SW 1271 (cell line): Measurements from ENCODE around the gene ANKS1A.
"Not testable (repeated sequence)": the region's sequence is repeated elsewhere in the genome, so short reads cannot be mapped to it uniquely, and the experiment has no call there.

Experiments
- DNase-seq, 2 experiments: peaks; one replicate each; lab custom pipeline; 2025; lab: John Stamatoyannopoulos, UW

The ANKS1A gene, protein sequence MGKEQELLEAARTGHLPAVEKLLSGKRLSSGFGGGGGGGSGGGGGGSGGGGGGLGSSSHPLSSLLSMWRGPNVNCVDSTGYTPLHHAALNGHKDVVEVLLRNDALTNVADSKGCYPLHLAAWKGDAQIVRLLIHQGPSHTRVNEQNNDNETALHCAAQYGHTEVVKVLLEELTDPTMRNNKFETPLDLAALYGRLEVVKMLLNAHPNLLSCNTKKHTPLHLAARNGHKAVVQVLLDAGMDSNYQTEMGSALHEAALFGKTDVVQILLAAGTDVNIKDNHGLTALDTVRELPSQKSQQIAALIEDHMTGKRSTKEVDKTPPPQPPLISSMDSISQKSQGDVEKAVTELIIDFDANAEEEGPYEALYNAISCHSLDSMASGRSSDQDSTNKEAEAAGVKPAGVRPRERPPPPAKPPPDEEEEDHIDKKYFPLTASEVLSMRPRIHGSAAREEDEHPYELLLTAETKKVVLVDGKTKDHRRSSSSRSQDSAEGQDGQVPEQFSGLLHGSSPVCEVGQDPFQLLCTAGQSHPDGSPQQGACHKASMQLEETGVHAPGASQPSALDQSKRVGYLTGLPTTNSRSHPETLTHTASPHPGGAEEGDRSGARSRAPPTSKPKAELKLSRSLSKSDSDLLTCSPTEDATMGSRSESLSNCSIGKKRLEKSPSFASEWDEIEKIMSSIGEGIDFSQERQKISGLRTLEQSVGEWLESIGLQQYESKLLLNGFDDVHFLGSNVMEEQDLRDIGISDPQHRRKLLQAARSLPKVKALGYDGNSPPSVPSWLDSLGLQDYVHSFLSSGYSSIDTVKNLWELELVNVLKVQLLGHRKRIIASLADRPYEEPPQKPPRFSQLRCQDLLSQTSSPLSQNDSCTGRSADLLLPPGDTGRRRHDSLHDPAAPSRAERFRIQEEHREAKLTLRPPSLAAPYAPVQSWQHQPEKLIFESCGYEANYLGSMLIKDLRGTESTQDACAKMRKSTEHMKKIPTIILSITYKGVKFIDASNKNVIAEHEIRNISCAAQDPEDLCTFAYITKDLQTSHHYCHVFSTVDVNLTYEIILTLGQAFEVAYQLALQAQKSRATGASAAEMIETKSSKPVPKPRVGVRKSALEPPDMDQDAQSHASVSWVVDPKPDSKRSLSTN

DNA sequence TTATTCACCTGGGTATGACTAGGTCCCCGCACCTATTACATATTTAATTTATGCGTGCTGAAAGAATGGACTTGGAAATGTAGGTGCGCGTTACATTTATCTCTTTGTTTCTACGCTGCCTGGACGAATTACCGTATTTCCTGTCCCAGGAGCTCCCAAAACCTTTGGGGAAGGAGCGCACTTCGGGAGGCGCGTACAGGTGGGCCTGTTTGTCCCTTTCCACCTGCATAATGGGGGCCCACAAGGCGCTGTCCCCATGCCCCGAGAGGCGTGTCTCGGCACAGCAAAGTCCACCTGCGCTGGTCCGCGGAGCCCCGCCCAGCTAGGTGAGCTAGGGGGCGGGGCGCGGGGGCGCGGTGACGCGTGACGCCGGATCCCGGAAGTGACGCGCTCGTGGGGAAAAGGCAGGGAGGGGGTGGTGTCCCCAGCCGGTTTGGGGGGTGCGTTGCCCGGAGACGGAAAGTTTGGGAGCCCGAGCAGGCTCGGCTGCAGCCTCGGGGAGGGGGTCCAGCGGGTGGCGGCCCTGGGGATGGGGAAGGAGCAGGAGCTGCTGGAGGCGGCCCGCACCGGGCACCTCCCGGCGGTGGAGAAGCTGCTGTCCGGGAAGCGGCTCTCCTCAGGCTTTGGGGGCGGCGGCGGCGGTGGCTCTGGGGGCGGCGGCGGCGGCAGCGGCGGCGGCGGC, at the start of gene ANKS1A:
ANKS1A (plus strand) TSS at position 382 of the 682 bp plus-strand sequence; CDS start at position 530, 148 bp downstream.
- peak in 1 of 2 experiments; percentile 50 for DNase-seq

DNA sequence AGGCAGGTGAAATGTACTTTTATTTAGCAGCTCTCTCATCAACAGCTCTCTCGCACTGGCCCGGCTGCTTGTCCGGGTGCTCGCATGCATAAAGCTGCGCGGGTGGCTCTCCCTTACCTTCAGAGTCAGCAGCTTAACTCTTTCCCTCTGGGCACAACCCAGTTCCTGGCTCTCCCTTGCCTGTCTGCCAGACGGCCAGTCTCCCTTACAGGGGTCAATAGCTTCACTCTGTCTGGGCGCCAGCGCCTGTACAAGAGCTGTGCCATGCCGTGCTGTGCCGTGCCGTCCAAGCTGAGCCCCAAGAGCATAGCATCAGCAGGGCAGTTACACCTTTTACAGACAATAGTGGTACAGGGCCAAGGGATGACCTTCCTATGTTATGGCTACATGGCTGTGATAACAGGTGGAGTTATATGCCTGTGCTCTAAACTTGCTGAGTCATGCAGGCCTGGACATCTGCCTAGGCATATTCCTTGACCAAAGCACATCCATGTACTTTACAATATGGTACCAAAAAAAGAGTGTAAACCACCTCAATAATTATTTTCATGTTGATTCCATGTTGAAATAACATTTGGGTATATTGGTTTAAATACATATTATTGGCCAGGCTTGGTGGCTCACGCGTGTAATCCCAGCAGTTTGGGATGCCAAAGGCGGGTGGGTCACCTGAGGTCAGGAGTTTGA, 49.2 kb upstream of the ANKS1A start:
- no peak for DNase-seq

DNA sequence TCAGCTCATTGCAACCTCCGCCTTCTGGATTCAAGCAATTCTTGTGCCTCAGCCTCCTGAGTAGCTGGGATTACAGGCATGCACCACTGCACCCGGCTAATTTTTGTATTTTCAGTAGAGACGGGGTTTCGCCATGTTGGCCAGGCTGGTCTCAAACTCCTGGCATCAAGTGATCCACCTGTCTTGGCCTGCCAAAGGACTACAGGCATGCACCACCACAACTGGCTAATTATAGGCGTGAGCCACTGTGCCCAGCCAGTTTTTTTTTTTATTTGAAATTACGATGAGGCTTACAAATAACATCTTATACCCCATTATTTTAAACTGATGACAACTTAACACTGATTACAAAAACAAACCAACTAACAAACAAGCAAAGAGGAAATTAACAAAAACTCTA, 40.0 kb upstream of the ANKS1A start:
- DNase-seq = not testable (repeated sequence)

DNA sequence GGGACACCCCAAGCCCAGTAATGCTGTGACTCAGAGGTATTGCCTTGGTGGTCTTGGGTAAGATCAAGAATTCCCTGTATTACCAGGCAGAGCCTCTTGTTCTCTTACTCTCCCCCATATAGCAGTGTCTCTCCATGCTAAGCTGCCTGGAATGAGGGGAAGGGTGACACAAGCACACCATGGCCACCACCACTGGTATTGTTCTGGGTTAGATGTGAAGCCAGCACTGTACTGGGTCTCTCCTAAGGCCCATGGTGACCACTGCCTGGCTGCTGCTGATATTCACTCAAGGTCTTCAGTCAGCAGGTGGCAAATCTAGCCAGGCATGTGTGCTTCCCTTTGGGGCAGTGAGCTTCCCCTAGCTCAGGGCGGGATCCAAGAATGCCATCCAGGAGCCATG, 37.7 kb upstream of the ANKS1A start:
- DNase-seq = no peak

DNA sequence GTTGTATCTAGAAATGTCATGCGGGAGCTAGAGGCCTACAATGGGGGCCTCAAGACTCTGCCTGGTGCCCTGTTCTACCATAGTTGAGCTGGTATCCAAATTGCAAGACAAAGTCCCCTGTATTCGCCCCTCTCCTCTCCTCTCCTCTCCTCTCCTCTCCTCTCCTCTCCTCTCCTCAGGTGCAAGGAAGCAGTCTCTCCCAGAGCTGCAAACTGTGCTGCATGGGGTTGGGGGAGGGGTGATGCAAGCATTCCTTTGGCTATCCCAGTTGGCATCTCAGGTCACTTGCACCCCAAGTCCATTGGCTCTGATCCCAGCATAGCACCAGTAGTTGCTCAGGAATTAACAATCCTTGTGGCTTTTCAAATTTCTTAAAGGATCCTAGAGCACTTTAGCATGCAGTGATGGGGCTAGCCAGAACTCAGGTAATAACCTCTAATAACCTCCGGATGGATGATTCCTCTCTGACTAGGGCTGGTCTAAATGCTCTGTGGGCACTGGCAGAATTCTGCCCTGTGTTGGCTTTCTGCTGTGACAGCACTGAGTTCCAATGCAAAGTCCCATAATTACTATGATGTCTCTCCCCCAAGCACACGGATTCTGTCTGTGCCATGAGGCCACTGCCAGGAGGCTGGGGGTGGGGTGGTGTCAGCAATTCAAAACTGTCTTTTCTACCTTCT, 36.5 kb upstream of the ANKS1A start:
- DNase-seq = no peak

DNA sequence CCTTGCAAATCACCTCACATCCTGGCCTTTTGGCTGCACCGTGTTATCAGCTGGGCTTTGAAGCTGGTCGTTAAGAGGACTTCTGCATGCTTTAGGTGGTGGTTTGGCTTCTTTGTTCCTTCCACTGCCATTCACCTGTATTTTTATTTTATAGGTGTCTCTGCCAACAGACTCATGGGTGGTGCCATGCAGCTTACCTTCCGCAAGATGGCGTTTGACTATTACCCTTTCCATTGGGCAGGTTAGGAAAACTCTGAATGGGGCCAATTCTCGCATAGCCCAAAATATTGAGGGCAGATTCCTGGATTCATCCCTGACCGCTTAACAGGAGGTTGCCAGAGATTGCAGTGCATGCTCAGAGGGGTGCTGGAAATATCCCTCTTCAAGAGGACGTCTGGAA, 33.6 kb upstream of the ANKS1A start:
- no peak for DNase-seq

DNA sequence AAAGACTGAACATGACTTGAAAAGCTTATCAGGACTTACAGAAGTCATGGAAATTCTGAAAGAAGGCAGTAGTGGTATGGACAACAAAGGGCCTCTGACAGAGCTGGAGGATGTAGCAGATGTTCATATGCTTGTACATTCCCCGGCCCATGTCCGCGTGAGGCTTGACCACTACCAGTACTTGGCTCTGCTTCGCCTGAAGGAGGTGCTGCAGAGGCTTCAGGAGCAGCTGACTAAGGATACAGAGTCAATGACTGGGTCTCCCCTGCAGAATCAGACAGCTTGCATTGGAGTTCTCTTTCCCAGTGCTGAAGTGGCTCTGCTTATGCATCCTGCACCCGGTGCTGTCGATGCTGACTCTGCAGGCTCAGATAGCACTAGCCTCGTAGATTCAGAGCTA, 30.4 kb upstream of the ANKS1A start:
- DNase-seq = no peak

DNA sequence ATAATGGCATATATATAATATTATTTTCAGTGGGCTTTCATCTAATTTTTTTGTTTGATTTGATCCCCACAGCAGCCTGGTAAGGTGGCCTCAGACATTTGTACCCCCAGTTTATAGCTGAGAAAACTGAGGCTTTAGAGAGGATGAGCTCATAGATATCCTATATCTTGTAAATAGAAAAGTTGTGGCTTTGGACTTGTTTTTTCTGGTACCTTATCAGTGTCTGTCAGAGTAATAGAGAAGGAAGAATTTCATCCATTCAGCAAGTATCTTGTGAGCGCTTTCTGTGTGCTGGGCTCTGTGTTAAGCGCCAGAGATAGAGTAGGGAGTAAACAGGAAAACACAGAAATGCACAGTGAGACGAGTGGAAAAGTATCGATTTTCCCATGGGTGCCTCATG, 29.1 kb upstream of the ANKS1A start:
- DNase-seq = no peak

DNA sequence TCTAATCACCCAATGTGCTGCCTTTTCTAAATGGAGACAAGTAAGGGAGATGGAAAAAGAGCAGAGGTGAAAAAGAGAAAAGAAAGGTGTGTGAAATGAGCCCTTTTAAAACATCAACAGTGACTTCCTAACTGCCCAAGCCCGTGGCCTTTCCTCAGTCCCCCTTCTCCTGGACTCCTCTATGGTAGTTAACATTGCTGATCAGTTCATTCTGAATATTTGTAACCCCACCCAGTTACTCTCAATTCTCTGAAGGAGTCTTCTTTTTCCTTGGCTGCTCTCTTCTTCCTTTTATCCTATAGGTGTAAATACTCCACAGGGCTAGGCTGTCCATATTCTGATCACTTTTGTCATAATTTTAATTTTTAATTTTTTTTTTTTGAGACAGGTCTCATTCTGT, 28.3 kb upstream of the ANKS1A start:
- DNase-seq = no peak

DNA sequence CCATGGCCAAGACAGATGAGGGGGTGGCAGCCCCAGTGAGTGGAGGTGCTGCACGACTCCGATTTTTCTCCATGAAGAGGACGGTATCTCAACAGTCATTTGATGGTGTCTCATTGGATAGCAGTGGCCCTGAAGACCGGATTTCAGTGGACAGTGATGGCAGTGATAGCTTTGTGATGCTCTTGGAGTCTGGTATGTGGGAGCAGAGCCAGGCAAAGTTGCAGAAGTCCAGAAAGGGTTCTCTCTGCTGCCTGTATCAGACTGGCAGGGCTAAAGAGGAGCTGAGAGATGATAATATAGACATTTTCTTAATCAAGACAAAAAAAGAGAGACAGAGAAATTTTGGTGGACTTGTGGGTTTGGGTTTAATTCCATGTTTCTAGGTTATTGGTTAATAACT, 25.0 kb upstream of the ANKS1A start:
- no peak for DNase-seq

DNA sequence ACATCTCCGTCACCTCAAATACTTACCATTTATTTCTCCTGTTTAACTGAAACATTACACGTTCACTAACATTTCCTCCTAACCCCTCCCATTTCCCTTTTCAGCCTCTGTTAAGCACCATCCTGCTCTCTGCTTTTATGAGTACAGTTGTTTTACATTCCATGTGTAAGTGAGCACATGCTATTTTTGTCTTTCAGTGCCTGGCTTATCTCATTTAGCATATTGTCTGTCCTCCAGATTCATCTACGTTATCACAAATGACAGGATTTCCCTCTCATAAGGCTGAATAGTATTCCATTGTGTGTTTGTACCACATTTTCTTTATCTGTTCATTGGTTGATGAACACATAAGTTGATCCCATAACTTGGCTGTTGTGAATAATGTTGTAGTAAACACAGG, 23.9 kb upstream of the ANKS1A start:
- no peak for DNase-seq

DNA sequence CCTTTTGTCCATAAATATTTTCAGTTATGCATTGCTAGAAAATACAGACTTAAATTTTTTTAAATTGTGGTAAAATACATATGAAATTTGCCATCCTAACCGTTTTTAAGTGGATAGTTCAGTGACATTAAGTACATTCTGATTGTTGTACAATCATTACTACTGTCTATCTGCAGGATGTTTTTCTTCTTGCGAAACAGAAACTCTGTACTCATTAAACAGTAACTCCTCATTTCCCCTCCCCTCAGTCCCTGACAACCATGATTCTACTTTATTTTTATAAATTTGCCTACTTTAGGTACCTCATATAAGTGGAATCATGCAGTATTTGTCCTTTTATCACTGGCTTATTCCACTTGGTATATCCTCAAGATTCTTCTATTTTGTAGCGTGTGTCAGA, 22.5 kb upstream of the ANKS1A start:
- no peak for DNase-seq

DNA sequence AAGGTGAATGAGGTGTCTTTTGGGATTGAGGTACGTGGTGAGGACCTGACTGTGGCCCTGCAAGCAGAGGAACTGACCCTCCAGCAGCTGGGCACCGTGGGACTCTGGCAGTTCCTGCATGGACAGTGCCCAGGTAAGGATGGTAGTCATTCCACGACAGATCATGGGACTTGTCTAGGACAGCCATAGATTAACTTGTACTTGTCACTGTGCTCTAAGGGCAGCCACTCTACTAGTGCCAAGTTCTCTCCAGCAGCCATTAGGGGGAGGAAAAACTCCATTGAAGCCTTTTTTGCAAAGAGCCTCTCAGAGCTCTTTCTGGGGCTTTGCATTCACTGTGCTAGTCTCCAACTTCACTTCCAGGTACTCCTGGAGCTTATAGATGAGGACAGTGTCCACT, 21.6 kb upstream of the ANKS1A start:
- DNase-seq = peak in 1 of 2 experiments; percentile 8

DNA sequence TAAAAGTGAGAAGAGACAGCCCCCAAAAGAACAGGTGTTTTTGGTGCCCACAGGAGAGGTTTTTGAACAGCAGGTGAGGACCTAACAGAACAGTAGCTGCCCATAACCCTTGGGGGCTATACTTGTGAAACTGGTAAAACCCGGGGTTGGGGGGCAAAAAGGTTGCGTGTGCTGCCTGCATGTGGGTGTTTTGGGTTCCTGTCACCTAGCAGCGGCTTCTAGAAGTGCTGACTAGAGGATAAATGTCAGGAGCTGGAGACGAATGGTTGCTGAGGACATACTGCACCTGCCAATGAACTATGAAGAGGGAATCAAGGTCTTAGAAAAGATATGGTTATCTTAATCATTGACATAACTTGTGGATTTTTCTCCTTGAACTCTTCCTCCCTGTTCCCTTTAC, 17.2 kb upstream of the ANKS1A start:
- DNase-seq = no peak

DNA sequence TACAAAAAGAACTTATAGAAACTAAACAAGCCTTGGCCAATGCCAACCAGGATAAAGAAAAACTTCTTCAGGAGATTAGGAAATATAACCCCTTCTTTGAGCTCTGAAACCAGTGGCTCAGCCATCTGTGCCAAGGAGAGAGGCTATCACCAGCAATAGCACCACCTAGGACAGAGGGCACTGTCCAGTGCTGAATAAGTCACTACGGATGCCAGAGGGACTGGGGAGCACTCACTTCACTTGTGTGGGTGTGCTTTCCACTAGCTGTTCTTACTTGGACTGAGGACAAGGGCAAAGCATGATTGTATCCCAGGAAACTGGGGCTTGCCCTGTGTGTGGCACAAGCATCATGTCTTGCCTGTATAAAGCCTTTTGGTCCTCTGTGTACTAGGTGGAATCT, 16.7 kb upstream of the ANKS1A start:
- no peak for DNase-seq

DNA sequence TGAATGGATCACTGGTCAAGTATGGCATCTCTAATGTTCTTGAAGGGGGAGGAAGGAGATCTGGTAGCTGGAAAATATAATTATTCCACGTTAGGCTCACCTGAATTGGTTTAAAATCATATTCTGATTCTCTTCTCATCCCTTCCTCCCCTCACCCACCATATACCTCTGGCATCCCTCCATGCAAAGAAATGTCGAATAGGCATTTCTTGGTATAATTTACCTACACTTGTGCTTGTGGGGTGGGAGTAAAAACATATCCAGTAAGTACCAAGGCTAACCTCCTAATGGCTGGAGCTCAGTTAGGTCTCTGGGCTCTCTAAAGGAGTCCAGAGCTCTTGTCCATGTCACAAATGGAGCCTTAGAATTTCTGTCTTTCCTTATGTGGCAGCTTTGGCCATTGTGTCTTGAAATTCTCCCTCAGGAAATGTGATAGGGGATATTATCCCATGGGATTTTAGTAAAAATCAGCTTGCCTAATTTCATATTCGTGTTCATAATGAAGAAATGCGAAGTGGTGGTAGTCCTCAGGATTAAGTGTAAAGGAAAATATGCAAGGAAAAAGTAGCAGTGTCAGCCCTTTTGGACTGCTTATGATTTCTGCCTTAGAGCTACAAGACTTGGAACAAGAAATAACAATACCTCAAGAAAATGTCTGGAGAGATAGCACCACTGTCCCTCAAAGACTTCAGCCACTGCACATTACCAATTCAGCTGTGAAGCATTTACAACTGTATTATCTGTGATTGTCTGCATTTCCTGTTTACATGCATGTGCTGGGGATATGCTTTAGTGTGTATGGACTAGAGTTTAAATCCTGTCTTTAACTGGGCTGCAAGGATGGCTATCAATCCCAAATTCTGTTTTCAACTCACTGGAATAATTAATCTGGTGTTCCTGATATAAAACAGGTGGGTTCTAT, 13.5 kb upstream of the ANKS1A start:
- no peak for DNase-seq

DNA sequence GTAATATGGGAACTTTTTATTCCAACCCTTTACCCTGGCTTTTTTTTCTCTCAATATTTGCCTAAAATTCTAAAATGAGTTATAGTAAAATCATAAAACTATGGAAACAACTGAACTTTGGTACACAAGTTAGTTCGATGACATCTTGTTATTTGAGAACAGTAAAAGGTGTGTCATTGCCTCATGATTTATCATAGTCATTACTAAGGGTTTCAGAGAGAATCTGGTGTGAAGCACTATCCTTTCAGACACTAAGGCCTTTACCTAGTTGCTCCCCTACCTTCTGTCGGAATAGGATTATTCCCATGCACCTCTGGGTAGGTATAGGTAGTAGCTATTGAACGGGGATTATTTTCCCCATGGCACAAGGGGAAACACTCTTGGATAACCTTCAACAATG, 12.6 kb upstream of the ANKS1A start:
- DNase-seq = no peak

DNA sequence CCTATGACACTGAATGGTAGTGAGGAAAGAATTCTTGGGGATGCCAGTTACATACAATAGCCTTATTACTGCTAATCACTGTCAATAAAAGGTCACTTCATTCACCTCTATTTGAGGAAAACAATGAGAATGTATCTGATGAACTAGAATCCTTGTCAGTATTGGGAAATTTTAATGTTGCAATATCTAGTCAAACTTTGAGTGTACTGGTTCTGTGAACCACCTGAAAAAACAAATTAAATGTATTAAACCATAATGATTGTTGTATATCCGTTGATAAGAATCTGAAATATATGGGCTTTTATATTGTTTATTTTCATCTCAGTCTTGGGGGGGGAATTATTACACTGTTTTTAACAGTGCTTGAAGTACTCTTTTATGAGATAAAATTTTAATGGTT, 11.8 kb upstream of the ANKS1A start:
- no peak for DNase-seq

DNA sequence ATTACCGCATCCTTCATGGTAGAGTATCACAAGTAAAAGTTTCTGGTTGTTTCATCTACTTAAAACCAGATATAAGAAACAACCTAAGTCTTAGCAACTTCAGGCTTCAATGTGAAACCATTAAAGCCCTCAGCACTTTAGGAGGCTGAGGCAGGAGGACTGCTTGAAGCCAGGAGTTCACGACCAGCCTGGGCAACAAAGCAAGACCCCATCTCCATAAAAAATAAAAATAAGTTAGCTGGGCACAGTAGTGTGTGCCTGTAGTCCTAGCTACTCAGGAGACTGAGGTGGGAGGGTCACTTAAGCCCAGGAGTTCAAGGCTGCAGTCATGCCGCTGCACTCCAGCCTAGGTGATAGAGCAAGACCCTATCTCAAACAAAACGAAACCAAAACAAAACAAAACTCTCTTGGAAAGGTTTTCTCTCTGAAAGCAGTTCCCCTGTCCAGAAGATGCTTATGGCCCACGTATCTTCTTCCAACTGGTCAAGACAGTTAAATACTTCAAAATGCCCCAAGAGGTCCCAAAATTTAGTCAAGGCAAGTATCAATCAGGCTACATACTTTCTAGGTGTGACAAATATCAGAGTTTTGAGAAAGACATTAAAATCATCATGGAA, 11.1 kb upstream of the ANKS1A start:
- DNase-seq = no peak
